OCI-LY1 (cell line): ENCODE measurements around the gene AADACL2.

Experiments used
- H2AFZ ChIP-seq: fragments of 200-600 bp; sonication (generic), shearing (Covaris generic); 2 replicates; pipeline ENCODE4 v1.6.0; 2014; ENCODE audit warnings: antibody characterized with exemption, mild to moderate bottlenecking, low read length
- H3F3A ChIP-seq: fragments of 200-600 bp; sonication (generic), shearing (Covaris generic); 2 replicates; pipeline ENCODE4 v1.6.0; 2014; ENCODE audit warnings: mild to moderate bottlenecking, antibody characterized with exemption, low read length, moderate library complexity; ENCODE audit not compliant: insufficient read depth
- H3K27ac ChIP-seq: fragments of 200-600 bp; sonication (generic); 2 replicates; pipeline ENCODE4 v1.5.1; 2014; ENCODE audit warnings: low read length, mixed run types, mild to moderate bottlenecking, low read depth; ENCODE audit not compliant: poor library complexity, severe bottlenecking
- H3K27me3 ChIP-seq: fragments of 200-600 bp; sonication (generic); 2 replicates; pipeline ENCODE4 v1.6.0; 2014; ENCODE audit warnings: antibody characterized with exemption, mild to moderate bottlenecking, low read length, moderate library complexity; ENCODE audit not compliant: insufficient read depth
- H3K36me3 ChIP-seq: fragments of 200-600 bp; sonication (generic); 2 replicates; pipeline ENCODE4 v1.6.1; 2014; ENCODE audit warnings: mild to moderate bottlenecking, antibody characterized with exemption, low read length, moderate library complexity, mixed read lengths; ENCODE audit not compliant: insufficient read depth
- H3K4me1 ChIP-seq: fragments of 200-600 bp; sonication (generic); 2 replicates; pipeline ENCODE4 v1.5.1; 2014; ENCODE audit warnings: mild to moderate bottlenecking, low read length, moderate library complexity; ENCODE audit not compliant: insufficient read depth, severe bottlenecking
- H3K4me2 ChIP-seq: fragments of 200-600 bp; sonication (generic), shearing (Covaris generic); 2 replicates; pipeline ENCODE4 v1.6.1; 2014; ENCODE audit warnings: low read length
- H3K4me3 ChIP-seq: fragments of 200-600 bp; sonication (generic); 2 replicates; pipeline ENCODE4 v1.5.1; 2014; ENCODE audit warnings: low read length, low read depth, mild to moderate bottlenecking, mixed read lengths; ENCODE audit not compliant: poor library complexity, severe bottlenecking
- H3K79me2 ChIP-seq: fragments of 200-600 bp; shearing (Covaris generic); 2 replicates; pipeline ENCODE4 v1.6.1; 2016; ENCODE audit warnings: mixed run types, low read length, mixed read lengths; ENCODE audit not compliant: insufficient read depth
- H3K9ac ChIP-seq: fragments of 200-600 bp; sonication (generic), shearing (Covaris generic); 2 replicates; pipeline ENCODE4 v1.6.1; 2014; ENCODE audit warnings: mild to moderate bottlenecking, low read length, mixed read lengths
- H3K9me2 ChIP-seq: fragments of 200-600 bp; sonication (generic), shearing (Covaris generic); 2 replicates; pipeline ENCODE4 v1.6.1; 2014; ENCODE audit warnings: low read depth, mild to moderate bottlenecking, low read length, mixed read lengths
- H3K9me3 ChIP-seq: fragments of 200-600 bp; shearing (Covaris generic); 2 replicates; pipeline ENCODE4 v1.6.1; 2014; ENCODE audit warnings: low read length, mixed read lengths
- H4K20me1 ChIP-seq: fragments of 200-600 bp; sonication (generic), shearing (Covaris generic); 2 replicates; pipeline ENCODE4 v1.6.0; 2016; ENCODE audit warnings: mild to moderate bottlenecking, low read length; ENCODE audit not compliant: insufficient read depth
- CTCF ChIP-seq: fragments of 200-600 bp; sonication (generic), shearing (Covaris generic); IDR thresholded peaks from 2 replicates; pipeline ENCODE4 v1.5.1; 2017; ENCODE audit warnings: mild to moderate bottlenecking, antibody characterized with exemption, low read length, moderate library complexity, mixed read lengths
- EZH2 ChIP-seq: fragments of 200-600 bp; sonication (generic), shearing (Covaris generic); IDR thresholded peaks from 2 replicates; pipeline ENCODE4 v1.8.0; 2017; ENCODE audit warnings: borderline replicate concordance, mixed run types, mild to moderate bottlenecking, antibody characterized with exemption, low read length, moderate library complexity, mixed read lengths

Gene AADACL2

GRCh38 chr3:151765685-151766084 is 32.0 kb downstream of the AADACL2 start:
- no peaks in the 10 kb centered on the region for H3F3A ChIP-seq
- H4K20me1 ChIP-seq = no peaks in the 10 kb centered on the region
- H3K9ac ChIP-seq = no peak overlapping the region
- H3K36me3 ChIP-seq = no peaks in the 10 kb centered on the region
- TF ChIP-seq EZH2 (no peak), CTCF (no peak)
- no peak overlapping the region for H3K27ac ChIP-seq
- no peaks in the 10 kb centered on the region for H3K27me3 ChIP-seq
- no peak overlapping the region for H2AFZ ChIP-seq
- H3K4me1 ChIP-seq = no peaks in the 10 kb centered on the region
- H3K4me3 ChIP-seq = no peak overlapping the region
- no peaks in the 10 kb centered on the region for H3K9me3 ChIP-seq
- H3K9me2 ChIP-seq = no peaks in the 10 kb centered on the region
- H3K79me2 ChIP-seq = no peaks in the 10 kb centered on the region
- H3K4me2 ChIP-seq = no peak overlapping the region

DNA sequence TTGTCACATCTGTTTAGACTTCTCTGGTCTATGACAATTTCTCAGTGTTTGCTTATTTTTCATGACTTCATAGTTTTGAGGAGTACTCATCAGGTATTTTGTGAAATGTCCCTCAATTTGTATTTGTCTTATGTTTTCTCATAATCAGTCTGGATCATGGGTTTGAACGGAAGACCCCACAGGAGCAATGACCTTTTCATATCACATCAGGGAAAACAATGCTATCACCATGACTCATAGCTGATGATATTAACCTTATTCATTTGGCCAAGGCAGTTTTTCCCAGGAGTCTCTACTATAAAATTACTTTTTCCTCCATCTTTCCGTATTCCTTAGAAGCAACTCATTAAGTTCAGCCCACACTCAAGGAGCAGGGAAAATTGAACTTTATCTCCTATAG is 32.7 kb downstream of the AADACL2 start:
- no peaks in the 10 kb centered on the region for H3K4me1 ChIP-seq

GRCh38 chr3:151768393-151768930 is 34.7 kb downstream of the AADACL2 start:
- Histone ChIP-seq H3K4me1 (no peaks in the 10 kb centered on the region), H3F3A (no peaks in the 10 kb centered on the region), H3K9me3 (no peaks in the 10 kb centered on the region), H3K27ac (no peak overlapping the region), H3K9ac (no peak overlapping the region), H3K4me2 (no peak overlapping the region), H3K27me3 (no peaks in the 10 kb centered on the region), H2AFZ (no peak overlapping the region), H3K9me2 (no peaks in the 10 kb centered on the region), H3K4me3 (no peak overlapping the region), H3K79me2 (no peaks in the 10 kb centered on the region), H4K20me1 (no peaks in the 10 kb centered on the region), H3K36me3 (no peaks in the 10 kb centered on the region)
- no peak for TF ChIP-seq EZH2
- no peak for TF ChIP-seq CTCF

More for the DNA sequence above, 32.7 kb downstream of the AADACL2 start:
- Histone ChIP-seq H3K4me2 (no peak overlapping the region), H2AFZ (no peak overlapping the region), H3K27me3 (no peaks in the 10 kb centered on the region), H3K27ac (no peak overlapping the region), H4K20me1 (no peaks in the 10 kb centered on the region), H3K9me2 (no peaks in the 10 kb centered on the region), H3K79me2 (no peaks in the 10 kb centered on the region), H3K36me3 (no peaks in the 10 kb centered on the region), H3K9ac (no peak overlapping the region), H3K4me3 (no peak overlapping the region), H3F3A (no peaks in the 10 kb centered on the region), H3K9me3 (no peaks in the 10 kb centered on the region)
- TF ChIP-seq CTCF = no peak
- TF ChIP-seq EZH2 = no peak
